Natural killer cell (primary cell): ENCODE results near the gene E4F1. TPM values are rescaled to one million over a fixed set of nuclear protein-coding genes. Genes with fewer than 3 reads are reported as not detected.
A peak's percentile ranks its signal among the peaks of the same experiment; 100 is the strongest.

Experiments
- ATAC-seq, 3 donors: fragments of 150-1000 bp in 2 of 3; fragments of 200-7000 bp in 1 of 3; cut with Tn5 transposase; 1 replicate in 1 of 3; 2 replicates in 2 of 3; pipeline ENCODE4 v1.10.0; 2021; ENCODE audit warnings: mild to moderate bottlenecking in 2 of 3, moderate library complexity in 2 of 3
- DNase-seq, 2 donors: peaks; one replicate each; pipeline versions ENCODE4 v3.0.0 to v3.0.0-alpha.2; 2013 to 2021; ENCODE audit warnings: mixed read lengths in 1 of 2
- H3K27ac ChIP-seq: one replicate; pipeline ENCODE4 v1.5.1; 2013; ENCODE audit warnings: mild to moderate bottlenecking, low read length
- H3K27me3 ChIP-seq: one replicate; pipeline ENCODE4 v1.6.1; 2013; ENCODE audit warnings: low read length; ENCODE audit not compliant: control insufficient read depth, insufficient read depth
- H3K36me3 ChIP-seq: one replicate; pipeline ENCODE4 v1.6.1; 2013; ENCODE audit warnings: low read length; ENCODE audit not compliant: control insufficient read depth, insufficient read depth
- H3K4me1 ChIP-seq: one replicate; pipeline ENCODE4 v1.6.1; 2013; ENCODE audit warnings: low read length; ENCODE audit not compliant: control insufficient read depth, insufficient read depth
- H3K4me3 ChIP-seq: one replicate; pipeline ENCODE4 v1.5.1; 2013; ENCODE audit warnings: low read length
- H3K9me3 ChIP-seq: one replicate; pipeline ENCODE4 v1.6.1; 2013; ENCODE audit warnings: low read length; ENCODE audit not compliant: control insufficient read depth, insufficient read depth
- H3K27ac Mint-ChIP-seq, 2 donors: one replicate each; pipeline ENCODE4 v1.8.0; 2022; ENCODE audit warnings: mild to moderate bottlenecking in 2 of 2, mixed read lengths in 2 of 2, moderate library complexity in 1 of 2
- H3K27me3 Mint-ChIP-seq, 2 donors: one replicate each; pipeline ENCODE4 v1.8.0; 2022; ENCODE audit warnings: low read depth in 2 of 2, mixed read lengths in 2 of 2
- H3K36me3 Mint-ChIP-seq: one replicate; pipeline ENCODE4 v1.8.0; 2022; ENCODE audit warnings: mixed read lengths
- H3K4me1 Mint-ChIP-seq, 2 donors: one replicate each; pipeline ENCODE4 v1.8.0; 2022; ENCODE audit warnings: mixed read lengths in 2 of 2
- H3K4me3 Mint-ChIP-seq: one replicate; pipeline ENCODE4 v1.8.0; 2022; ENCODE audit warnings: mild to moderate bottlenecking, moderate library complexity, mixed read lengths
- H3K9me3 Mint-ChIP-seq, 2 donors: one replicate each; pipeline ENCODE4 v1.8.0; 2022; ENCODE audit warnings: mixed read lengths in 2 of 2
- CTCF ChIP-seq: fragments of 200-600 bp; IDR thresholded peaks from one replicate; pipeline ENCODE4 v1.8.0; 2022; ENCODE audit warnings: antibody characterized with exemption
- WGBS: methylation state at CpG from one replicate; pipeline ENCODE4 v1.1.7; 2013; ENCODE audit warnings: missing lambda C conversion rate; ENCODE audit not compliant: insufficient coverage; 5-methylcytosine and 5-hydroxymethylcytosine counted together
- intact Hi-C: fragments of 100-400 bp; cut with micrococcal nuclease; formaldehyde crosslinking; loops from one replicate; pipeline ENCODE4 v1.14.2; 2022
- total RNA-seq, 4 donors: library from RNA; stranded (reverse); fragments of 120-200 nt in 1 of 4; gene quantifications; one replicate each; pipeline versions ENCODE4 v1.2.3 to v1.2.4, GENCODE V29; 2013 to 2022

The E4F1 gene
- total RNA-seq, 3 donors from 2014 or later (not counting 1 experiment from before 2014, with no cell fraction given) = 43.6 to 45.7 (median 45.7) TPM

- WGBS = 87% methylated on average over 3 of the region's 4 CpGs
- Histone ChIP-seq H3K27ac (no peak overlapping the region), H3K27me3 (peaks cover 39% of the 10 kb centered on the region), H3K4me1 (peaks cover 15% of the 10 kb centered on the region), H3K4me3 (no peak overlapping the region), H3K9me3 (no peaks in the 10 kb centered on the region), H3K36me3 (no peaks in the 10 kb centered on the region)
- Mint-ChIP-seq H3K4me3 (peak overlapping the region; percentile 49), H3K27ac (no peak overlapping the region), H3K4me1 (peaks cover 0 to 5% of the 10 kb centered on the region in 2 donors), H3K36me3 (no peaks in the 10 kb centered on the region), H3K27me3 (peaks cover 11 to 28% of the 10 kb centered on the region in 2 donors), H3K9me3 (no peaks in the 10 kb centered on the region)
- ATAC-seq (no peak), DNase-seq (no peak)
- intact Hi-C loops = no loop called here
- no peak for TF ChIP-seq CTCF
Observed at GRCh38 chr16:2198283-2198682, 25.1 kb upstream of the E4F1 start.

- H3K9me3 Mint-ChIP-seq = no peaks in the 10 kb centered on the region
Observed at GRCh38 chr16:2199095-2199494, 24.3 kb upstream of the E4F1 start.

DNA sequence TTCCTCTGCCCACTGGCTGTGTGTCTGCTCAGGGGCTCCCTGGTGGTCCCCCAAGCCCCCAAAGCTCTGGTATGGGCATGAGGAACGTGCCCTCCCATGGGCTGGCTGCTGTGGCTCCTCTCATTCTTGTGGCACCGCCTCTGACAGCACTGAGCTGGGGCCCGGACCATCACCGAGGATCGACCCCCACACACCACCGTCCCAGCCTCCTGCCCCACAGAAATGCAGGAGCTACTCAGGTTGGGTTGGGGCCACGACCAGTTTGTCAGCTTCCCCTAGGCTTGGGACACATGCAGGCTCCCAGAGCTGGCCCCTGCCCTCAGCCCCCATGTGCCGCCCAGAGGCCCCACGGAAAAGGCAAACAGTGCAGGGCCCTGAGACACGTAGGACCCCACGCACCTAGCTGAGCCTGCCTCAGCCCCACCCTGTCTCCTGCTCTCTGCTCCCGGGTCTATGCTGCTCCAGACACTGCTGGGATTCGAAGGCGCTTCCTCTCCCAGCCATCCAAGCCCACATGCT is 23.7 kb upstream of the E4F1 start:
- Histone ChIP-seq H3K27ac (no peak overlapping the region), H3K27me3 (peaks cover 31% of the 10 kb centered on the region), H3K9me3 (no peaks in the 10 kb centered on the region), H3K4me1 (peaks cover 18% of the 10 kb centered on the region), H3K36me3 (no peaks in the 10 kb centered on the region), H3K4me3 (no peak overlapping the region)
- H3K27me3 Mint-ChIP-seq = peaks cover 11 to 27% of the 10 kb centered on the region in 2 donors
- H3K9me3 Mint-ChIP-seq = no peaks in the 10 kb centered on the region
- DNase-seq (no peak), ATAC-seq (no peak)
- H3K4me3 Mint-ChIP-seq = no peak overlapping the region
- intact Hi-C loops = no loop called here
- no peak for TF ChIP-seq CTCF
- no peak overlapping the region for H3K27ac Mint-ChIP-seq
- no peaks in the 10 kb centered on the region for H3K36me3 Mint-ChIP-seq
- WGBS = 82% methylated on average over 14 of the region's 14 CpGs
- H3K4me1 Mint-ChIP-seq = peaks cover 5 to 16% of the 10 kb centered on the region in 2 donors

More at GRCh38 chr16:2199095-2199494, 24.3 kb upstream of the E4F1 start:
- intact Hi-C loops = no loop called here
- no peak for TF ChIP-seq CTCF
- H3K4me3 ChIP-seq = no peak overlapping the region
- peak overlapping the region; percentile 49 for H3K4me3 Mint-ChIP-seq
- no peaks in the 10 kb centered on the region for H3K9me3 ChIP-seq
- DNase-seq (no peak), ATAC-seq (no peak)
- peaks cover 15% of the 10 kb centered on the region for H3K4me1 ChIP-seq
- peaks cover 11 to 28% of the 10 kb centered on the region in 2 donors for H3K27me3 Mint-ChIP-seq
- H3K36me3 Mint-ChIP-seq = no peaks in the 10 kb centered on the region
- H3K27me3 ChIP-seq = peaks cover 37% of the 10 kb centered on the region
- no peak overlapping the region for H3K27ac Mint-ChIP-seq
- no peak overlapping the region for H3K27ac ChIP-seq
- peaks cover 0 to 11% of the 10 kb centered on the region in 2 donors for H3K4me1 Mint-ChIP-seq
- 85% methylated on average over 5 of the region's 5 CpGs for WGBS
- no peaks in the 10 kb centered on the region for H3K36me3 ChIP-seq

GRCh38 chr16:2200313-2200712 is 23.1 kb upstream of the E4F1 start:
- no peak overlapping the region for H3K27ac Mint-ChIP-seq

More at GRCh38 chr16:2200313-2200712, 23.1 kb upstream of the E4F1 start:
- Histone ChIP-seq H3K9me3 (no peaks in the 10 kb centered on the region), H3K4me3 (no peak overlapping the region), H3K4me1 (peaks cover 17% of the 10 kb centered on the region), H3K27ac (no peak overlapping the region), H3K36me3 (no peaks in the 10 kb centered on the region), H3K27me3 (peaks cover 25% of the 10 kb centered on the region)
- no peak overlapping the region for H3K4me3 Mint-ChIP-seq
- peaks cover 11 to 22% of the 10 kb centered on the region in 2 donors for H3K27me3 Mint-ChIP-seq
- no peaks in the 10 kb centered on the region for H3K36me3 Mint-ChIP-seq
- 89% methylated on average over 6 of the region's 6 CpGs for WGBS
- ATAC-seq = no peak
- no peaks in the 10 kb centered on the region for H3K9me3 Mint-ChIP-seq
- intact Hi-C loops = no loop called here
- TF ChIP-seq CTCF = no peak
- DNase-seq = no peak
- H3K4me1 Mint-ChIP-seq = peaks cover 6 to 13% of the 10 kb centered on the region in 2 donors
